GM18870 (cell line): Measurements from ENCODE around the gene TERB2.
"Not testable (repeated sequence)": the region's sequence is repeated elsewhere in the genome, so short reads cannot be mapped to it uniquely, and the experiment has no call there.

Source experiments
- ATAC-seq: cut with Tn5 transposase; IDR thresholded peaks from one replicate; pipeline ENCODE4 v1.9.1; 2021; ENCODE audit warnings: moderate library complexity; ENCODE audit not compliant: unreplicated experiment

The TERB2 gene

GRCh38 chr15:45001180-45001579 lies 44.7 kb downstream of the TERB2 start:
- not testable (repeated sequence) for ATAC-seq

- ATAC-seq = not testable (repeated sequence)
Observed at GRCh38 chr15:45003731-45004410, 47.4 kb downstream of the TERB2 start.

GRCh38 chr15:45004590-45005175 lies 48.2 kb downstream of the TERB2 start:
- not testable (repeated sequence) for ATAC-seq

GRCh38 chr15:45009046-45009445 lies 52.6 kb downstream of the TERB2 start:
- no peak for ATAC-seq

GRCh38 chr15:45015114-45015513 lies 58.6 kb downstream of the TERB2 start:
- ATAC-seq = not testable (repeated sequence)

GRCh38 chr15:45020222-45020900 lies 63.9 kb downstream of the TERB2 start:
- ATAC-seq = not testable (repeated sequence)

- not testable (repeated sequence) for ATAC-seq
Observed at GRCh38 chr15:45020901-45021259, 64.4 kb downstream of the TERB2 start.

- no peak for ATAC-seq
Observed at GRCh38 chr15:45021348-45021747, 64.9 kb downstream of the TERB2 start.

GRCh38 chr15:45022871-45023658 lies 66.6 kb downstream of the TERB2 start, which contains the start of gene SORD:
SORD (plus strand) TSS chr15:45023195; CDS start chr15:45023284, 89 bp downstream.
- ATAC-seq = peak; percentile 62

GRCh38 chr15:45023659-45024225 lies 67.3 kb downstream of the TERB2 start:
- no peak for ATAC-seq

GRCh38 chr15:45024649-45025048 lies 68.2 kb downstream of the TERB2 start:
- not testable (repeated sequence) for ATAC-seq

- ATAC-seq = not testable (repeated sequence)
Observed at GRCh38 chr15:45025627-45026026, 69.1 kb downstream of the TERB2 start.

- ATAC-seq = no peak
Observed at GRCh38 chr15:45026651-45027190, 70.2 kb downstream of the TERB2 start.

GRCh38 chr15:45027220-45027619 lies 70.7 kb downstream of the TERB2 start:
- ATAC-seq = no peak
